Endothelial cell (in vitro differentiated cells): ENCODE data around the gene PHRF1. TPM values are rescaled to one million over a fixed set of nuclear protein-coding genes. Genes with fewer than 3 reads are reported as not detected.

ENCODE experiments used
- DNase-seq: peaks from one replicate; pipeline ENCODE4 v3.0.0; 2021; ENCODE audit warnings: low spot score
- H3K27ac Mint-ChIP-seq: one replicate; pipeline ENCODE4 v1.8.0; 2021; ENCODE audit warnings: mixed read lengths, inconsistent platforms; ENCODE audit not compliant: unreplicated experiment
- H3K27me3 Mint-ChIP-seq: one replicate; pipeline ENCODE4 v1.8.0; 2021; ENCODE audit warnings: mild to moderate bottlenecking, moderate library complexity, mixed read lengths, inconsistent platforms; ENCODE audit not compliant: unreplicated experiment
- H3K36me3 Mint-ChIP-seq: one replicate; pipeline ENCODE4 v1.8.0; 2021; ENCODE audit warnings: mild to moderate bottlenecking, low read depth, mixed read lengths, inconsistent platforms; ENCODE audit not compliant: unreplicated experiment
- H3K4me1 Mint-ChIP-seq: one replicate; pipeline ENCODE4 v1.8.0; 2021; ENCODE audit warnings: mild to moderate bottlenecking, mixed read lengths, inconsistent platforms; ENCODE audit not compliant: unreplicated experiment
- H3K4me3 Mint-ChIP-seq: one replicate; pipeline ENCODE4 v1.8.0; 2021; ENCODE audit warnings: mild to moderate bottlenecking, mixed read lengths, inconsistent platforms; ENCODE audit not compliant: unreplicated experiment
- H3K9me3 Mint-ChIP-seq: one replicate; pipeline ENCODE4 v1.8.0; 2021; ENCODE audit warnings: mixed read lengths, inconsistent platforms; ENCODE audit not compliant: unreplicated experiment
- total RNA-seq: library from RNA; stranded (reverse); fragmentation: NEBNext Ultra II Directional; extraction: Animal tissue kit (Norgen Biotek cat#: 25700); gene quantifications from one replicate; pipeline ENCODE4 v1.2.1, GENCODE V29; 2021; ENCODE audit not compliant: unreplicated experiment
- TF ChIP-seq, protein P1 (sequence below): fragments of 200-600 bp; sonication (generic); IDR thresholded peaks from one replicate; pipeline ENCODE4 v1.5.0; 2021; ENCODE audit warnings: antibody characterized with exemption; ENCODE audit not compliant: unreplicated experiment

Gene PHRF1
- total RNA-seq, 1 donor from 2014 or later = 29.5 TPM

DNA sequence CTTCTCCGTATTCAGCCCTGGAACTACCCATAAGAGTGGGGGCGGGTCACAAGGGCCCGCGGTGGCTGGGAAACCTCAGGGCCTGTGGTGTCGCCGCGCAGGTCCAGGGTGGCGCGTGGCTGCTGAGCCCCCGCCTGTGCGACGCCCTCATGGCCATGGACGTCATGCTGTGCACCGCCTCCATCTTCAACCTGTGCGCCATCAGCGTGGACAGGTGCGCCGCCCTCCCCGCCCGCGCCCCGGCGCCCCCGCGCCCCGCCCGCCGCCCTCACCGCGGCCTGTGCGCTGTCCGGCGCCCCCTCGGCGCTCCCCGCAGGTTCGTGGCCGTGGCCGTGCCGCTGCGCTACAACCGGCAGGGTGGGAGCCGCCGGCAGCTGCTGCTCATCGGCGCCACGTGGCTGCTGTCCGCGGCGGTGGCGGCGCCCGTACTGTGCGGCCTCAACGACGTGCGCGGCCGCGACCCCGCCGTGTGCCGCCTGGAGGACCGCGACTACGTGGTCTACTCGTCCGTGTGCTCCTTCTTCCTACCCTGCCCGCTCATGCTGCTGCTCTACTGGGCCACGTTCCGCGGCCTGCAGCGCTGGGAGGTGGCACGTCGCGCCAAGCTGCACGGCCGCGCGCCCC, 63.2 kb downstream of the PHRF1 start:
- Mint-ChIP-seq H3K4me1 (peaks cover 6% of the 10 kb centered on the region), H3K27me3 (peaks cover 36% of the 10 kb centered on the region), H3K36me3 (peaks cover 4% of the 10 kb centered on the region), H3K4me3 (no peak overlapping the region), H3K27ac (no peak overlapping the region), H3K9me3 (no peaks in the 10 kb centered on the region)
- TF ChIP-seq, protein P1, sequence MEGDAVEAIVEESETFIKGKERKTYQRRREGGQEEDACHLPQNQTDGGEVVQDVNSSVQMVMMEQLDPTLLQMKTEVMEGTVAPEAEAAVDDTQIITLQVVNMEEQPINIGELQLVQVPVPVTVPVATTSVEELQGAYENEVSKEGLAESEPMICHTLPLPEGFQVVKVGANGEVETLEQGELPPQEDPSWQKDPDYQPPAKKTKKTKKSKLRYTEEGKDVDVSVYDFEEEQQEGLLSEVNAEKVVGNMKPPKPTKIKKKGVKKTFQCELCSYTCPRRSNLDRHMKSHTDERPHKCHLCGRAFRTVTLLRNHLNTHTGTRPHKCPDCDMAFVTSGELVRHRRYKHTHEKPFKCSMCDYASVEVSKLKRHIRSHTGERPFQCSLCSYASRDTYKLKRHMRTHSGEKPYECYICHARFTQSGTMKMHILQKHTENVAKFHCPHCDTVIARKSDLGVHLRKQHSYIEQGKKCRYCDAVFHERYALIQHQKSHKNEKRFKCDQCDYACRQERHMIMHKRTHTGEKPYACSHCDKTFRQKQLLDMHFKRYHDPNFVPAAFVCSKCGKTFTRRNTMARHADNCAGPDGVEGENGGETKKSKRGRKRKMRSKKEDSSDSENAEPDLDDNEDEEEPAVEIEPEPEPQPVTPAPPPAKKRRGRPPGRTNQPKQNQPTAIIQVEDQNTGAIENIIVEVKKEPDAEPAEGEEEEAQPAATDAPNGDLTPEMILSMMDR = no peak
- no peak for DNase-seq

DNA sequence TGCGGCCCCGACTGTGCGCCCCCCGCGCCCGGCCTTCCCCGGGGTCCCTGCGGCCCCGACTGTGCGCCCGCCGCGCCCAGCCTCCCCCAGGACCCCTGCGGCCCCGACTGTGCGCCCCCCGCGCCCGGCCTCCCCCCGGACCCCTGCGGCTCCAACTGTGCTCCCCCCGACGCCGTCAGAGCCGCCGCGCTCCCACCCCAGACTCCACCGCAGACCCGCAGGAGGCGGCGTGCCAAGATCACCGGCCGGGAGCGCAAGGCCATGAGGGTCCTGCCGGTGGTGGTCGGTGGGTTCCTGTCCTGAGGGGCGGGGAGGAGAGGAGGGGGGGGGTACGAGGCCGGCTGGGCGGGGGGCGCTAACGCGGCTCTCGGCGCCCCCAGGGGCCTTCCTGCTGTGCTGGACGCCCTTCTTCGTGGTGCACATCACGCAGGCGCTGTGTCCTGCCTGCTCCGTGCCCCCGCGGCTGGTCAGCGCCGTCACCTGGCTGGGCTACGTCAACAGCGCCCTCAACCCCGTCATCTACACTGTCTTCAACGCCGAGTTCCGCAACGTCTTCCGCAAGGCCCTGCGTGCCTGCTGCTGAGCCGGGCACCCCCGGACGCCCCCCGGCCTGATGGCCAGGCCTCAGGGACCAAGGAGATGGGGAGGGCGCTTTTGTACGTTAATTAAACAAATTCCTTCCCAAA, 63.9 kb downstream of the PHRF1 start:
- TF ChIP-seq, protein P1 = no peak
- peaks cover 4% of the 10 kb centered on the region for H3K36me3 Mint-ChIP-seq
- no peak for DNase-seq
- no peak overlapping the region for H3K4me3 Mint-ChIP-seq
- H3K9me3 Mint-ChIP-seq = no peaks in the 10 kb centered on the region
- peaks cover 34% of the 10 kb centered on the region for H3K27me3 Mint-ChIP-seq
- H3K27ac Mint-ChIP-seq = no peak overlapping the region
- H3K4me1 Mint-ChIP-seq = peaks cover 6% of the 10 kb centered on the region

DNA sequence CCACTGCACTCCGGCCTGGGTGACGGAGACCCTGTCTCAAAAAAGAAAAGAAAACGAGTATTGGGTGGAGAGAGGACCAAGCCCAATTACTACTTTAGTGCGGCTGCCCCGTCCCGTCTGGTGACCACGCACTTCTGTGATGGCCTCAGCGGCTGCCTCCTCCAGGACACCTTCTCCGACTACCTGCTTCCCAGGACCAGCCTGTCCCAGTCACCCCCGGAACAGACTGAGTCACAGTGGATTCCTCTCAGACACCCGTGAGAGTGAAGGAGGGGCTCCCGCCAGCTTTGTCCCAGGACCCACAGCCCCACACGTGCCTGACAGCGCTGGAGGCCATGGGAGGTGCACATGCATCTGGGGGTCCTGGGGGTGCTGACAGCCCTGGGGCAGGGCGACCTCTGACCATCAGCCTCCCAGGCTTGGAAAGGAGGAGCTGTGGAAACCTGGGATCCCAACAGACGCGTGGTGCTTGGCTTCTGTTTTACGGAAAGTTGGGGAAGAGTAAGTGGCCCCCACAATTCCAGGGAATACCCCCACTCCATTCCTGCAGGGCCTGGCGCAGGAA, 65.6 kb downstream of the PHRF1 start:
- TF ChIP-seq, protein P1 = no peak
- peaks cover 6% of the 10 kb centered on the region for H3K4me1 Mint-ChIP-seq
- H3K9me3 Mint-ChIP-seq = no peaks in the 10 kb centered on the region
- H3K27ac Mint-ChIP-seq = no peak overlapping the region
- DNase-seq = no peak
- peaks cover 28% of the 10 kb centered on the region for H3K27me3 Mint-ChIP-seq
- H3K4me3 Mint-ChIP-seq = no peak overlapping the region
- peaks cover 4% of the 10 kb centered on the region for H3K36me3 Mint-ChIP-seq

DNA sequence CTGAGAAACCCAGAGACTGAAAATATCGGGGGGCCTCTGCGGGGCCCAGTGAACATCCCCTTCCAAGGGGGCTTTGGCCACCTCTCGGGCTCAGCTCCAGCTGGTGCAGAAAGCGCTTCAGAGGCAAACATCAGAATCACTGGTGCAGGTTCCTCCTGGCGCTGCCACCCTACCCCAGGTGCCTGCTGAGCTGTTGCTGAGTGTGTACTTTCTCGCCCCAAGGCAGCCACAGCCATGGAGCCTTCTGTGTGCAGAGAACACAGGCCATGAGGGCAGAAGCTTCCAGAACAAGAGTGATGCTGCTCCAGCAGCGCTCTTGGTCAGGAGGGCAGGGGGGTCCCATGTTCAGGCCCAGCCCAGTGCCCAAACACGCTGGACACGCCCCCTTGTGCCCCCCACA, 67.1 kb downstream of the PHRF1 start:
- TF ChIP-seq, protein P1 = no peak
- H3K4me3 Mint-ChIP-seq = no peak overlapping the region
- H3K27me3 Mint-ChIP-seq = peaks cover 21% of the 10 kb centered on the region
- H3K4me1 Mint-ChIP-seq = peaks cover 6% of the 10 kb centered on the region
- no peak overlapping the region for H3K27ac Mint-ChIP-seq
- no peaks in the 10 kb centered on the region for H3K9me3 Mint-ChIP-seq
- peaks cover 4% of the 10 kb centered on the region for H3K36me3 Mint-ChIP-seq
- DNase-seq = no peak
